Glutamatergic neuron (in vitro differentiated cells): ENCODE data around the gene EXOC4. TPM values are rescaled to one million over a fixed set of nuclear protein-coding genes. Genes with fewer than 3 reads are reported as not detected.

ENCODE experiments used
- DNase-seq: peaks from one replicate; pipeline ENCODE4 v3.0.0; 2022
- H3K27ac Mint-ChIP-seq: one replicate; pipeline ENCODE4 v1.8.0; 2020; ENCODE audit warnings: mild to moderate bottlenecking, mixed read lengths, inconsistent platforms; ENCODE audit not compliant: unreplicated experiment
- H3K27me3 Mint-ChIP-seq: one replicate; pipeline ENCODE4 v1.8.0; 2020; ENCODE audit warnings: mild to moderate bottlenecking, moderate library complexity, mixed read lengths, inconsistent platforms; ENCODE audit not compliant: unreplicated experiment
- H3K36me3 Mint-ChIP-seq: one replicate; pipeline ENCODE4 v1.8.0; 2020; ENCODE audit warnings: mild to moderate bottlenecking, mixed read lengths, inconsistent platforms; ENCODE audit not compliant: unreplicated experiment
- H3K4me1 Mint-ChIP-seq: one replicate; pipeline ENCODE4 v1.8.0; 2020; ENCODE audit warnings: mild to moderate bottlenecking, low read depth, mixed read lengths, inconsistent platforms; ENCODE audit not compliant: unreplicated experiment
- H3K4me3 Mint-ChIP-seq: one replicate; pipeline ENCODE4 v1.8.0; 2020; ENCODE audit warnings: mild to moderate bottlenecking, mixed read lengths, inconsistent platforms; ENCODE audit not compliant: unreplicated experiment
- H3K9me3 Mint-ChIP-seq: one replicate; pipeline ENCODE4 v1.8.0; 2020; ENCODE audit warnings: mild to moderate bottlenecking, moderate library complexity, mixed read lengths, inconsistent platforms; ENCODE audit not compliant: unreplicated experiment
- CTCF ChIP-seq: fragments of 200-600 bp; sonication (generic); IDR thresholded peaks from one replicate; pipeline ENCODE4 v1.5.0; 2021; ENCODE audit not compliant: partially characterized antibody, unreplicated experiment
- total RNA-seq: library from RNA; stranded (reverse); fragmentation: NEBNext Ultra II Directional; extraction: Animal tissue kit (Norgen Biotek cat#: 25700); gene quantifications from one replicate; pipeline ENCODE4 v1.2.1, GENCODE V29; 2021; ENCODE audit not compliant: unreplicated experiment

The EXOC4 gene
- total RNA-seq, 1 donor from 2014 or later = 73.8 TPM

GRCh38 chr7:133572843-133573242, 320.0 kb downstream of the EXOC4 start:
- H3K9me3 Mint-ChIP-seq = peaks cover 2% of the 10 kb centered on the region
- H3K27me3 Mint-ChIP-seq = peaks cover 1% of the 10 kb centered on the region
- H3K36me3 Mint-ChIP-seq = no peaks in the 10 kb centered on the region
- no peak for DNase-seq
- no peak overlapping the region for H3K27ac Mint-ChIP-seq
- no peak overlapping the region for H3K4me3 Mint-ChIP-seq
- TF ChIP-seq CTCF = no peak
- peaks cover 23% of the 10 kb centered on the region for H3K4me1 Mint-ChIP-seq

GRCh38 chr7:133573554-133574265, 320.8 kb downstream of the EXOC4 start:
- no peak overlapping the region for H3K27ac Mint-ChIP-seq
- no peak for DNase-seq
- peaks cover 1% of the 10 kb centered on the region for H3K27me3 Mint-ChIP-seq
- no peaks in the 10 kb centered on the region for H3K9me3 Mint-ChIP-seq
- H3K4me1 Mint-ChIP-seq = peaks cover 23% of the 10 kb centered on the region
- no peak for TF ChIP-seq CTCF
- no peaks in the 10 kb centered on the region for H3K36me3 Mint-ChIP-seq
- no peak overlapping the region for H3K4me3 Mint-ChIP-seq

GRCh38 chr7:133575726-133576440, 323.0 kb downstream of the EXOC4 start:
- no peak for DNase-seq
- H3K4me1 Mint-ChIP-seq = peaks cover 22% of the 10 kb centered on the region
- peak overlapping the region; percentile 54 for H3K27ac Mint-ChIP-seq
- peaks cover 1% of the 10 kb centered on the region for H3K27me3 Mint-ChIP-seq
- no peaks in the 10 kb centered on the region for H3K9me3 Mint-ChIP-seq
- TF ChIP-seq CTCF = no peak
- no peaks in the 10 kb centered on the region for H3K36me3 Mint-ChIP-seq
- peak overlapping the region; percentile 66 for H3K4me3 Mint-ChIP-seq

GRCh38 chr7:133576612-133577168, 323.8 kb downstream of the EXOC4 start:
- no peak for DNase-seq
- no peak overlapping the region for H3K4me3 Mint-ChIP-seq
- H3K27me3 Mint-ChIP-seq = peaks cover 1% of the 10 kb centered on the region
- no peaks in the 10 kb centered on the region for H3K36me3 Mint-ChIP-seq
- H3K4me1 Mint-ChIP-seq = peaks cover 23% of the 10 kb centered on the region
- H3K27ac Mint-ChIP-seq = no peak overlapping the region
- no peak for TF ChIP-seq CTCF
- no peaks in the 10 kb centered on the region for H3K9me3 Mint-ChIP-seq
